OCI-M2 (cell line): ENCODE data around the gene HASPIN.
"Not testable (repeated sequence)": the region's sequence is repeated elsewhere in the genome, so short reads cannot be mapped to it uniquely, and the experiment has no call there.

Experiments used
- DNase-seq: peaks from one replicate; lab custom pipeline; 2025; ENCODE audit not compliant: unreplicated experiment; lab: John Stamatoyannopoulos, UW

HASPIN gene

DNA sequence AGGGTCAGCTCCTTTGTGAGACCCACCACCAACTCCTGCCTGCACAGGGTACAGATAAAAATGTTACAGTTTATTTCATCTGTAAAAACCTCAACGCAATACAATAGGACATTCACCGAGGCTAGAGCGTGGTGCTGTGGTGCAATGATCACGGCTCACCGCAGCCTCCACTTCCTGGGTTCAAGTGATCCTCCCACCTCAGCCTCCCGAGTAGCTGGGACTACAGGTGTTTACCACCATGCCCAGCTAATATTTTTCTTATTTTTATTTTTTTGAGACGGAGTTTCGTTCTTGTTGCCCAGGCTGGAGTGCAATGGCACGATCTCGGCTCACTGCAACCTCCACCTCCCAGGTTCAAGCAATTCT lies 11.2 kb downstream of the HASPIN start:
- DNase-seq: not testable (repeated sequence)

GRCh38 chr17:3735515-3735914 lies 11.8 kb downstream of the HASPIN start:
- DNase-seq: no peak

- DNase-seq: no peak
These were observed 15.0 kb downstream of the HASPIN start for GRCh38 chr17:3738562-3739295.

DNA sequence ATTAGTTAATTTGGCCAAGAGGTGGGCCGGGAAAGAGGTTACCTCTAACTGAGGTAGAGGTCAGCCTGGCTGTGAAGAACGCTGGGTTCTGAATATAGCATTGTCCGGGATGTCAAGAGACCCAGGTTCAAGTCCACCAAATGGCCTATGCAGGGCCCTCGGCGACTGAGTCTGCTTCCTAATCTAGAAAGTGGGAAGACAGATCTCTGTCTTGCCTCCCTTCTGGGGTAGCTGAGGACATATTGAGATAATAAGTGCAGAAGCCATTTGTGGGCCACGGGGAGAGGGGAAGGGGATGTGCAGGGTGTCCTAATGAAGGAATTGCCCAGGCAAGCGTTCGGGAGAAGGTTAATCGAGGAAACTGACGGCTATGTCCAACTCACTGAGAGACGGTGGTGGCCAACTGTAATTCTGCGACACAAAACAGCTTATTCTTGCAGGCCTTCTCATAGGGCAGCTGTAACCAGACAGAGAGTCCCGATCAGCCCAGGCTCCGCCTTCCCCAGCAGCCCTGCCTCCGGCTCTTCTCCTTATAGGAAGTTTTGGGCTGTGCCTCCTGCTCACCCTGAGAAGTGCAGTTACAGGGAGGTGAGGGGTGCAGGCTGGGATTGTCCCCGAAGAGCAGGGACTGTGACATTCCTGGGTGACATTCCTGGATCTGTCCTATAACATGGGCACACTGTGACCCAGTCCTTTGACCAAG lies 15.9 kb downstream of the HASPIN start:
- no peak for DNase-seq

- DNase-seq: no peak
These were observed 16.9 kb downstream of the HASPIN start for GRCh38 chr17:3740611-3741073.

DNA sequence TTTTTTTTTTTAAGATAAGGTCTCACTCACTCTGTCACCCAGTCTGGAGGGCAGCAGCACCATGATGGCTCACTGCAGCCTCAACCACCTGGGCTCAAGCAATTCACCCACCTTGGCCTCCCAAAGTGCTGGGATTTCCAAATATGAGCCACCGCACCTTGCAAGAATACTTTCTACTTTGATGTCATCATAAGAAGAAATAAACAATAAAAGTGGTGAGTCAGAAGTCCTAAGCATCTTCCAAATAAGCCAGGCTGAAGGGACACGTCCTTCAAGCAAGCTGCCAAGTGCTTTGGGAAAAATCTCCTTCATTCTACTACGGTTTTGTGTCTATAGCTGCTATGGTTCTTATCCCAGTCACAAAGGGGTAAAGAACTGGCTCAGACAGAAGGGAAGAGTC lies 20.3 kb downstream of the HASPIN start:
- no peak for DNase-seq

- no peak for DNase-seq
These were observed 21.4 kb downstream of the HASPIN start for GRCh38 chr17:3745071-3745470.

DNA sequence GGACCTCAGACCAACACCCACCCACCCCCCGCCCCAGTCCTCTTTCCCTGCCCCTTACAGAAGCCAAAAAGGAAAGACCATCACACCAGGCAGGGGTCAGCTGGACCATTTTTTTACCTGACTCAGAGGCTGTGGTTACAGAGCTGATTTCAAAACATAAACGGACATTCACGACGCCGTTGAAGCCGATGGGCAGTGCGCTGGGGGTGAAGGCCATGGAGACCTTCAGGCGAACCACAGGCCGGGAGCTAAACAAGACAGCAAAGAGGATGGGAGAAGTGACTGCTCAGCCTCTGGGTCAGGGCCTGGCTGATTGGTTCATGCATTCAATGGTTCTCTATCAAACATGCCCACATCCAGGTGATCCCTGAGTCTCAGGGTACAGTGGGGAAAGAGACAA lies 24.1 kb downstream of the HASPIN start:
- DNase-seq: no peak

- DNase-seq: no peak
These were observed 24.9 kb downstream of the HASPIN start for GRCh38 chr17:3748576-3748975.

DNA sequence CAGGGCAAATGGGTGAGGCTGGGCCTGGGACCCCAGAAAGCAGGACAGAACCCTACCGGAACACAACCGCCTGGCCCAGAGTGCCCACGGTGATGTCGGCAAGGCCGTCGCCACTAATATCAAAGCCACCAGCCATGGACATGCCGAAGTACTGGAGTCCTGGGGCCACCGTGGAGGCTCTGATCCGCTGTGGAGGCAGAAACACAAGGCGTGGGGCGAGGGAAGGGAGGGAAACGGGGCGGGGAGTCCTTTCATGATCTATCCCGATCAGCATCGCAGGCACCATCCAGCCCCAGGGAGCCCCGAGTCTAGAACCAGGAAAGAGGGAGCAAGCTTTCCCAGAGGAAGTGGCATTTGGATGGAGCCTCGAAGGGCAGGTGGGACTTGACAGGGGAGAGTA lies 26.6 kb downstream of the HASPIN start:
- DNase-seq: no peak

- DNase-seq: no peak
These were observed 27.2 kb downstream of the HASPIN start for GRCh38 chr17:3750926-3751325.

- DNase-seq: no peak
These were observed 28.1 kb downstream of the HASPIN start for GRCh38 chr17:3751836-3752235.

GRCh38 chr17:3753624-3754023 lies 29.9 kb downstream of the HASPIN start:
- no peak for DNase-seq

GRCh38 chr17:3754066-3754457 lies 30.4 kb downstream of the HASPIN start:
- no peak for DNase-seq

GRCh38 chr17:3754458-3755334 lies 31.0 kb downstream of the HASPIN start:
- DNase-seq: no peak

DNA sequence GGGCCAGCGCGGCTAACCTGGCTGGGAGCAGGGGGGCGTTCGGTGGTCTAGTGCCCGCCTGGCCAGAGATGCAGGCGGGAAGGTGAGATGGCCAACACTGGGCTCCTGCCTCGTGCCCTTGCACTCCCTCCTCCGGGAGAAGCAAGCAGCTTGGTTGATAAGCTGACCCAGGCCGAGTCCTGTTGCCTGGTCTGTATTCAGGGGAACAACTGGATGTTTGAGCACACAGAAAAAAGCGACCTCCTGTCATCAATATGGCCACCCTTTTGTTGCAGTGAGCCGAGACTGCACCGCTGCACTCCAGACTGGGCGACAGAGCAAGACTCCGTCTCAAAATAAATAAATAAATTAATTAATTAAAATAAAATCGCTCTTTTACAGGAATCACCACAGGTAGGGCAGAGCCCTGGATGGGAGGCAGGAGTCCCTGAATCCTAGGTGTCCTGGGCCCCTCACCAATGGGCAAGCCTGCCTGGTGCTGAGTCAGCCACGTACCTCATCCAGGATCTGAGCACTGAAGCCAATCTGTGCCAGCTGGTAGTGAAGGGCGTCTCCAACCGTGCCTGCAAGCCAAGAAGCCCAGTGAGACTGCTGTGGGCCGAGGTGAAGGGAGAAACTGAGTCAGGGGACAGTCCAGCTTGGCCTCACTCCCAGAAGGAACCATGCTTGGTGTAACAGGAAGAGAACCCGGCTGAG lies 31.8 kb downstream of the HASPIN start:
- DNase-seq: no peak

DNA sequence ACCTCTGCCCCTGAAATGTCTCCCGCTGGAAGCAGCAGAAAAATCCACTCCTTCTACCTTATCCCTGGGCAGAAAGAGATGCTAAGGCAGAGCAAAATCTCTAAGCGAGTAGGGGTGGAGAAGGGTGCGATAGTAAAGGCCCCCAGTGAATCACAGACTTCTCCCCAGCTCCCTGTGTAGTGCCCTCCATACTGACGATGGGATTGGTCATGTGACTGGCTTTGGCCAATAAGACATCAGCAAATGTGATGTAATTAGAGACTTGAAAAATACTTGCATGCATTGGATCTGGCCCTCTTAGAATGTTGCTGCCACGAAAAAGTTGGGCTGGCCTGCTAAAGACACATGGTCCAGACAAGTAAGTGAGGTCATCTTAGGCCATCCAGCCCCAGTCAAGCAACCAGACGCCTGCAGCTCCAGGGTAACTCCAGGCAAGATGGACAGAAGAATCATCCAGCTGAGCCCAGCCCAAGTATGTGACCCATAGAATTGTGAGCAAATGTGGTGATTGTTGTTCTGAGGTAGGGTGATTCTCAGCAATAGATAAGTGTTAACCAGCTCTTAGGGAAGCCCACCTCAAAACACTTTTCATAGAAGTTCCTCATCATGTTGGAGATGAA lies 36.0 kb downstream of the HASPIN start:
- no peak for DNase-seq

DNA sequence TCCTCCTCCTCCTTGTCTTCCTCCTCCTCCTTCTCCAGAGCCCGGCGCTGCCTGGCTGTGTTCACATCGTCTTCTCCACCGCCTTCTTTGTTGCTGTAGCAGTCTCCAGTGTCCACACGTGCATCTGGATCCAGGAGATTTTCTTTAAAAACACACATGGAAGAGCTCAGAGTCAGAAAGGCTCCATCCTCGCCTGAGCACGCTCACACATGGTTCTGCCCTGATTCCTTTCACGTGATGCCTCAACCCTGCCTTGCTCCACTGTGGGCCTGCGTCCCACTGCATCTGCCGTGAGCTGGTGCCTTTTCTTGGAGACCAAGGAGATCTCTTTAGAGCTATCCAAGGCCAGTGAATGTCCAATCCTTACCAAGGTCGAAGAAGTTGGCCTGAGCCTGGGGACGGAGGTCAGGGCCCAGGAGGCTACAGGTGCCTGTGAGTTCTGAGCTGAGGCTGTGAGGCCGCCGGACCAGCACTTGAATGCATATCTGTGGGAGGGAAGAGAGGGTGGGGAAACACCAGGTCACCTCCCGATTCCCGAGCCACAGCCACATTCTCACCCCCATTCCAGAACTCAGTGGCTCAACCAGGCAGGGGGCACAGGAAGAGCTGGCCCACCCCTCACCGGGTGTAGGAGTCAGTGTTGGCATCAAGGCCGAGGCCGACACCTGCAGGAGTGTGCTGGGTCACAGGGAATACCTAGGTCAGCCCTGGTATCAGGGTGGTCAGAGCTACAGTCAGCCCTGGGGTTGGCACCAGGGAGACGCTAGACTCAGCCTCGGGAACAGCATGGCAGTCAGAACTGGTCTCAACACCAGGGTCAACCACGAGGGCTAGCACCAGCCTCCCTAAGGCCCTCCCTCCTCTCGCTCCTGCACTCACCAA lies 37.6 kb downstream of the HASPIN start:
- no peak for DNase-seq

- no peak for DNase-seq
These were observed 38.2 kb downstream of the HASPIN start for GRCh38 chr17:3761918-3762380.
